ENCODE results near the gene ICAM2. TPM values are rescaled to one million over a fixed set of nuclear protein-coding genes. Genes with fewer than 3 reads are reported as not detected.
A peak's percentile ranks its signal among the peaks of the same experiment; 100 is the strongest.

ICAM2 gene
- total RNA-seq, 1 donor from 2014 or later, result not detected

DNA sequence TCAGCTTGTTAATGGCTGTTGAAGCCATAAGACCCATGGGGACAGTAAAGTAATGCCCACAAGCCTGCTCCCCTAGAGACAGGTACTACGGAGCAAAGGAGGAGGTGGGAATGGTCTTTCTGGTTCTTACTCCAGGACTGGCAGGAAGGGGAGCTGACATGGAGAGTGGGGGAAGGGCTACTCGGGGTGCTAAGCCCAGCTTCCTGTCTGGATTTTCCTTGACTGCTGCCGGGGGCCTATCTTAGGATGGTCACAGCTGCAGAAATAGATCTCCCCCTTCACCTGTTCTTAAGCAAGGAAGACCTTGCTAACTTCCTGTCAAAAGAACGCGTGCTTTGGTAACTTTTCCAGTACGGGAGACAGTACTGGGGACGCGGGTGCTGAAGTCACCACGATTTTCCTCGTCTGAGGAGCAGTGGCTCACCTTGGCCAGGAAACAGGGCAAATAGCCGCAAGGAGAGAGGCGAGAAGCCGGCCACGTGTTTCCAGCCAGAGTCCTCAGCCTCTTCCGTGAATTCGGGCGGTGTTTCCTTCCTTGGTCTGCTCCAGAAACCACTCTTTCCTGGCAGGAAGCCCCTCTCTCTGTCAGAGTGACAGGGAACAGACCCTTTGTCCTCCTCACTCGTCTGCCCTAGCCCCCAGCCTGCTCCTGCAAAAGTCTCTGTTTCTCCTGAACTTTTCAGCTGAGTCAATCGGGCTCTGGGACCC lies 22.9 kb downstream of the ICAM2 start:
- TF ChIP-seq, protein P1, sequence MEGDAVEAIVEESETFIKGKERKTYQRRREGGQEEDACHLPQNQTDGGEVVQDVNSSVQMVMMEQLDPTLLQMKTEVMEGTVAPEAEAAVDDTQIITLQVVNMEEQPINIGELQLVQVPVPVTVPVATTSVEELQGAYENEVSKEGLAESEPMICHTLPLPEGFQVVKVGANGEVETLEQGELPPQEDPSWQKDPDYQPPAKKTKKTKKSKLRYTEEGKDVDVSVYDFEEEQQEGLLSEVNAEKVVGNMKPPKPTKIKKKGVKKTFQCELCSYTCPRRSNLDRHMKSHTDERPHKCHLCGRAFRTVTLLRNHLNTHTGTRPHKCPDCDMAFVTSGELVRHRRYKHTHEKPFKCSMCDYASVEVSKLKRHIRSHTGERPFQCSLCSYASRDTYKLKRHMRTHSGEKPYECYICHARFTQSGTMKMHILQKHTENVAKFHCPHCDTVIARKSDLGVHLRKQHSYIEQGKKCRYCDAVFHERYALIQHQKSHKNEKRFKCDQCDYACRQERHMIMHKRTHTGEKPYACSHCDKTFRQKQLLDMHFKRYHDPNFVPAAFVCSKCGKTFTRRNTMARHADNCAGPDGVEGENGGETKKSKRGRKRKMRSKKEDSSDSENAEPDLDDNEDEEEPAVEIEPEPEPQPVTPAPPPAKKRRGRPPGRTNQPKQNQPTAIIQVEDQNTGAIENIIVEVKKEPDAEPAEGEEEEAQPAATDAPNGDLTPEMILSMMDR (IDR thresholded peaks at IDR 0.05; ENCODE audit: partially characterized antibody, unreplicated experiment), result no peak
- Mint-ChIP-seq H3K9me3 (ENCODE audit: unreplicated experiment) (peaks cover 6% of the 10 kb centered on the region), H3K27me3 (ENCODE audit: unreplicated experiment) (peaks cover 17% of the 10 kb centered on the region), H3K4me3 (ENCODE audit: unreplicated experiment) (peak overlapping the region; percentile 81), H3K27ac (ENCODE audit: unreplicated experiment) (no peak overlapping the region), H3K36me3 (ENCODE audit: unreplicated experiment) (no peaks in the 10 kb centered on the region), H3K4me1 (ENCODE audit: low read depth, unreplicated experiment) (no peaks in the 10 kb centered on the region)
- DNase-seq, result no peak

GRCh38 chr17:63996430-63997182 lies 23.8 kb downstream of the ICAM2 start:
- TF ChIP-seq, protein P1 (IDR thresholded peaks at IDR 0.05; ENCODE audit: partially characterized antibody, unreplicated experiment), result no peak
- peaks cover 22% of the 10 kb centered on the region for H3K27me3 Mint-ChIP-seq (ENCODE audit: unreplicated experiment)
- no peak overlapping the region for H3K27ac Mint-ChIP-seq (ENCODE audit: unreplicated experiment)
- peaks cover 3% of the 10 kb centered on the region for H3K4me1 Mint-ChIP-seq (ENCODE audit: low read depth, unreplicated experiment)
- DNase-seq, result no peak
- peaks cover 9% of the 10 kb centered on the region for H3K9me3 Mint-ChIP-seq (ENCODE audit: unreplicated experiment)
- no peaks in the 10 kb centered on the region for H3K36me3 Mint-ChIP-seq (ENCODE audit: unreplicated experiment)
- H3K4me3 Mint-ChIP-seq (ENCODE audit: unreplicated experiment), result no peak overlapping the region

DNA sequence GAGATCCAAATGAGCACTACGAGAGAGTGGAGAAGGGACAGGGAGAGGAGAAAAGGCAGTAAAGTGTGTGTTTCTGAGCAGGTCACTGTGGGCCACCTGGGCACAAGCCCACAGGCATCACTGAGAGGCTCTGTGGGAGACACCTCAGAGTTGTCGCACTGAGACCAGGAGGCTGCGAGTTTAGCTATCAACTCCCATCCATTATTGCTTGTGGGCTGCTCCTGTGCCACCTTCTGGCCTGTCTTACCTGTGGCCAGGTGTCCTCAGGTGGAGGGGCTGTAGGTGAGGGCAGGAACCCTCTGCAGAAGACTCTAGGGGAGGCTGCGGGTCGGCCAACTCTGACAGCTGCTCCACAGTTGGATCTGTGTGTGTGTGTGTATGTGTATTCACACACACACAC lies 24.8 kb downstream of the ICAM2 start:
- Mint-ChIP-seq H3K27ac (ENCODE audit: unreplicated experiment) (no peak overlapping the region), H3K9me3 (ENCODE audit: unreplicated experiment) (peaks cover 11% of the 10 kb centered on the region), H3K36me3 (ENCODE audit: unreplicated experiment) (no peaks in the 10 kb centered on the region), H3K4me3 (ENCODE audit: unreplicated experiment) (no peak overlapping the region), H3K4me1 (ENCODE audit: low read depth, unreplicated experiment) (peaks cover 8% of the 10 kb centered on the region), H3K27me3 (ENCODE audit: unreplicated experiment) (peaks cover 22% of the 10 kb centered on the region)
- TF ChIP-seq, protein P1 (IDR thresholded peaks at IDR 0.05; ENCODE audit: partially characterized antibody, unreplicated experiment), result no peak
- no peak for DNase-seq

- Mint-ChIP-seq H3K36me3 (ENCODE audit: unreplicated experiment) (no peaks in the 10 kb centered on the region), H3K27ac (ENCODE audit: unreplicated experiment) (no peak overlapping the region), H3K27me3 (ENCODE audit: unreplicated experiment) (peaks cover 21% of the 10 kb centered on the region), H3K9me3 (ENCODE audit: unreplicated experiment) (peaks cover 12% of the 10 kb centered on the region), H3K4me1 (ENCODE audit: low read depth, unreplicated experiment) (peaks cover 14% of the 10 kb centered on the region), H3K4me3 (ENCODE audit: unreplicated experiment) (no peak overlapping the region)
- no peak for DNase-seq
- TF ChIP-seq, protein P1 (IDR thresholded peaks at IDR 0.05; ENCODE audit: partially characterized antibody, unreplicated experiment), result no peak
Measured at GRCh38 chr17:63993368-63993985, 27.0 kb downstream of the ICAM2 start.
